Body of pancreas (tissue), 4 donors: ENCODE data around the gene PACSIN2.

ENCODE experiments used
- POLR2A ChIP-seq, 3 donors: fragments of 450-650 bp; IDR thresholded peaks; one replicate each; pipeline ENCODE4 v1.6.1; 2016; ENCODE audit warnings: antibody characterized with exemption in 3 of 3, mild to moderate bottlenecking in 2 of 3
- TF ChIP-seq, protein P1 (sequence below), 7 experiments: fragments of 450-650 bp in 4 of 7; fragments of 200-600 bp in 3 of 7; sonication (generic) in 3 of 7; IDR thresholded peaks; one replicate each; pipeline ENCODE4 v1.5.1; 2016 to 2019; ENCODE audit warnings: antibody characterized with exemption in 7 of 7

DNA sequence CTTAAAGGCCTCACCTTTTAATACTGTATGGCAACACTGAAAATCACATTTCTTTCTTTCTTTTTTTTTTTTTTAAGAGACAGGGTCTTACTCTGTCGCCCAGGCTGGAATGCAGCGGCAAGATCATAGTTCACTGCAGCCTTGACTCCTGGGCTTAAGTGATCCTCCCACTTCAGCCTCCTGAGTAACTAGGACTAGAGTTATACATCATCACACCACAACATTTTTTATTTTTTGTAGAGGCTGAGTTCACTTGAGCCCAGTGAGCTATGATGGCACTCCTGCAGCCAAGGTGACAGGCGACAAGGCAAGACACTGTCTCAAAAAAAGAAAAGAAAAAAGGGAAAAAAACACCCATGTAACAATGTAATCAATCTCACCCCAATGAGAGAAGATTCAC is 167.8 kb downstream of the PACSIN2 start:
- TF ChIP-seq, protein P1, sequence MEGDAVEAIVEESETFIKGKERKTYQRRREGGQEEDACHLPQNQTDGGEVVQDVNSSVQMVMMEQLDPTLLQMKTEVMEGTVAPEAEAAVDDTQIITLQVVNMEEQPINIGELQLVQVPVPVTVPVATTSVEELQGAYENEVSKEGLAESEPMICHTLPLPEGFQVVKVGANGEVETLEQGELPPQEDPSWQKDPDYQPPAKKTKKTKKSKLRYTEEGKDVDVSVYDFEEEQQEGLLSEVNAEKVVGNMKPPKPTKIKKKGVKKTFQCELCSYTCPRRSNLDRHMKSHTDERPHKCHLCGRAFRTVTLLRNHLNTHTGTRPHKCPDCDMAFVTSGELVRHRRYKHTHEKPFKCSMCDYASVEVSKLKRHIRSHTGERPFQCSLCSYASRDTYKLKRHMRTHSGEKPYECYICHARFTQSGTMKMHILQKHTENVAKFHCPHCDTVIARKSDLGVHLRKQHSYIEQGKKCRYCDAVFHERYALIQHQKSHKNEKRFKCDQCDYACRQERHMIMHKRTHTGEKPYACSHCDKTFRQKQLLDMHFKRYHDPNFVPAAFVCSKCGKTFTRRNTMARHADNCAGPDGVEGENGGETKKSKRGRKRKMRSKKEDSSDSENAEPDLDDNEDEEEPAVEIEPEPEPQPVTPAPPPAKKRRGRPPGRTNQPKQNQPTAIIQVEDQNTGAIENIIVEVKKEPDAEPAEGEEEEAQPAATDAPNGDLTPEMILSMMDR (IDR thresholded peaks at IDR 0.05) = no peak
- TF ChIP-seq POLR2A (IDR thresholded peaks at IDR 0.05) = no peak
